Right lobe of liver (tissue), 4 donors: Measurements from ENCODE around the gene GABRQ.

ENCODE experiments used
- POLR2A ChIP-seq: fragments of 450-650 bp; IDR thresholded peaks from one replicate; pipeline ENCODE4 v1.6.1; 2017; ENCODE audit warnings: antibody characterized with exemption, mild to moderate bottlenecking
- TF ChIP-seq, protein P1 (sequence below), 4 donors: fragments of 200-600 bp in 3 of 4; fragments of 450-650 bp in 1 of 4; IDR thresholded peaks; one replicate each; pipeline versions ENCODE4 v1.5.1 to v1.8.0; 2016 to 2022; ENCODE audit warnings: antibody characterized with exemption in 4 of 4, mild to moderate bottlenecking in 2 of 4
- donor health status: DM: no; HTN: no; CAD: no.
- donor health status: DM: no; HTN: no; CAD: no.
- donor health status: DM: no; HTN: yes; CAD: no.

DNA sequence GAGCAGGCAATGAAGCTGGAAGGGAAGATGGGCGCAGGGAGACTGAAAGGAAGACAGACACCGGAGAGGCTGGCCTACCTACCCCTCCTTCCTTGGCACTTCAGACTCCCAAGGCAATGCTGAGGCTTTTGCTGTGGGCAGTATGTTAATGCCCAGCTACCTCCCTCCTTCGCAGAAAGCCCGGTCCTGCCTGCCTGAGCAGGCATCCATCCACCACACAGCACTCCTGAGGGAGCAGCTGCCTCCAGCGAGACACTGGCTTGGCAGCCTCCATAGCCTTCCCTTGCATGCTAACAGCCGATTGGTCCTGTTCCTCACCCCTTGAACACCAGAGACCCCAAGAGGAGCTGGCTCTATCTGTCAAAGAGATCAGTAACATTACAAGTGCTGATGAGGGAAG lies 14.4 kb downstream of the GABRQ start:
- TF ChIP-seq, protein P1, sequence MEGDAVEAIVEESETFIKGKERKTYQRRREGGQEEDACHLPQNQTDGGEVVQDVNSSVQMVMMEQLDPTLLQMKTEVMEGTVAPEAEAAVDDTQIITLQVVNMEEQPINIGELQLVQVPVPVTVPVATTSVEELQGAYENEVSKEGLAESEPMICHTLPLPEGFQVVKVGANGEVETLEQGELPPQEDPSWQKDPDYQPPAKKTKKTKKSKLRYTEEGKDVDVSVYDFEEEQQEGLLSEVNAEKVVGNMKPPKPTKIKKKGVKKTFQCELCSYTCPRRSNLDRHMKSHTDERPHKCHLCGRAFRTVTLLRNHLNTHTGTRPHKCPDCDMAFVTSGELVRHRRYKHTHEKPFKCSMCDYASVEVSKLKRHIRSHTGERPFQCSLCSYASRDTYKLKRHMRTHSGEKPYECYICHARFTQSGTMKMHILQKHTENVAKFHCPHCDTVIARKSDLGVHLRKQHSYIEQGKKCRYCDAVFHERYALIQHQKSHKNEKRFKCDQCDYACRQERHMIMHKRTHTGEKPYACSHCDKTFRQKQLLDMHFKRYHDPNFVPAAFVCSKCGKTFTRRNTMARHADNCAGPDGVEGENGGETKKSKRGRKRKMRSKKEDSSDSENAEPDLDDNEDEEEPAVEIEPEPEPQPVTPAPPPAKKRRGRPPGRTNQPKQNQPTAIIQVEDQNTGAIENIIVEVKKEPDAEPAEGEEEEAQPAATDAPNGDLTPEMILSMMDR (IDR thresholded peaks at IDR 0.05) = no peak
- no peak for TF ChIP-seq POLR2A
